K562 (cell line): ENCODE data around the gene TOM1L1. TPM values are rescaled to one million over a fixed set of nuclear protein-coding genes. Genes with fewer than 3 reads are reported as not detected.
A peak's percentile ranks its signal among the peaks of the same experiment; 100 is the strongest.

Experiments used
- MTA1 ChIP-seq: fragments of 450-650 bp; IDR thresholded peaks from 2 replicates; pipeline ENCODE4 v1.6.1; 2017; ENCODE audit warnings: borderline replicate concordance
- NCOA2 ChIP-seq, 2 experiments: fragments of 450-650 bp; IDR thresholded peaks; 2 replicates each; pipeline ENCODE4 v1.6.1; 2018; ENCODE audit warnings: mild to moderate bottlenecking in 2 of 2, moderate library complexity in 1 of 2; ENCODE audit not compliant: partially characterized antibody in 2 of 2
- PBX2 ChIP-seq, 2 experiments: IDR thresholded peaks in 1 of 2; conservative IDR thresholded peaks in 1 of 2; 2 replicates each; pipeline ENCODE4 v1.6.1; 2016; ENCODE audit warnings: low read depth in 2 of 2, mild to moderate bottlenecking in 1 of 2, missing compliant biosample characterization in 1 of 2, missing genetic modification characterization in 1 of 2, moderate library complexity in 1 of 2
- SPI1 ChIP-seq: IDR thresholded peaks from 2 replicates; pipeline ENCODE4 v1.6.1; 2011; ENCODE audit warnings: low read depth, low read length, control low read depth, borderline replicate concordance
- TCF7L2 ChIP-seq: fragments of 150-350 bp; IDR thresholded peaks from 2 replicates; pipeline ENCODE4 v1.6.1; 2016; ENCODE audit warnings: low read depth, mild to moderate bottlenecking, low read length, moderate library complexity
- ZNF696 ChIP-seq: fragments of 250-450 bp; sonication (Bioruptor Pico); conservative IDR thresholded peaks from 2 replicates; pipeline ENCODE4 v1.4.0; 2020; ENCODE audit warnings: mild to moderate bottlenecking, moderate library complexity
- polyA plus RNA-seq, 8 experiments: library from polyadenylated mRNA; depleted of rRNA in 4 of 8; stranded (reverse) in 5 of 8; unstranded in 3 of 8; fragments of >200 nt; fragmentation: Nextera tagmentation in 2 of 8; fragmentation: Illumina TruSeq in 1 of 8; extraction: Ambion mirVana in 2 of 8; extraction: Trizol in 1 of 8; gene quantifications; 2 replicates each; pipeline versions ENCODE4 v1.2.1 to v1.2.3, GENCODE V29; 2011 to 2014; ENCODE audit warnings: inconsistent platforms in 1 of 8, missing spikeins in 1 of 8
- total RNA-seq, 7 experiments: library from RNA; depleted of rRNA in 6 of 7; stranded (reverse); fragments of >200 nt in 6 of 7; fragmentation: Illumina TruSeq in 2 of 7; extraction: Trizol in 2 of 7; gene quantifications; 2 replicates each; pipeline versions ENCODE4 v1.2.1 to v1.2.3, GENCODE V29; 2011 to 2021; ENCODE audit warnings: low replicate concordance in 1 of 7
- TF ChIP-seq, protein P1 (sequence below), 2 experiments: IDR thresholded peaks; 2 replicates each; pipeline ENCODE4 v1.6.1; 2012; ENCODE audit warnings: improper control_type of control experiment in 2 of 2, low read depth in 2 of 2, low read length in 2 of 2, borderline replicate concordance in 1 of 2
- TF ChIP-seq, protein P2 (sequence below): sonication (generic); formaldehyde crosslinking; IDR thresholded peaks from 2 replicates; pipeline ENCODE4 v1.8.0; 2022; ENCODE audit warnings: missing genetic modification reagents, mild to moderate bottlenecking, moderate library complexity, borderline replicate concordance
- TF ChIP-seq, protein P3 (sequence below), 2 experiments: fragments of 450-650 bp; formaldehyde crosslinking in 1 of 2; IDR thresholded peaks; 2 replicates each; pipeline versions ENCODE4 v1.4.0 to v1.6.1; 2014 to 2020; ENCODE audit warnings: mild to moderate bottlenecking in 2 of 2, borderline replicate concordance in 1 of 2, low read depth in 1 of 2

Gene TOM1L1
- total and polyA plus RNA-seq, 9 of the 15 experiments (the other 6 are each of a cell fraction or from before 2014, with no cell fraction given), result 21.3 to 74.3 (median 31.0) TPM

GRCh38 chr17:54891176-54891821, 9.4 kb upstream of the TOM1L1 start (continued):
- TF ChIP-seq PBX2 (CRISPR knock-in tag; IDR thresholded peaks at IDR 0.05; ENCODE audit: low read depth) (no peak), PBX2 (tag; conservative IDR thresholded peaks at IDR 0.05; ENCODE audit: low read depth) (peak; percentile 82), SPI1 (no peak), TCF7L2 (no peak), MTA1 (no peak), NCOA2 (IDR thresholded peaks at IDR 0.05; ENCODE audit: partially characterized antibody in 2 of 2) (no peak), ZNF696 (no peak)
- TF ChIP-seq, protein P1, sequence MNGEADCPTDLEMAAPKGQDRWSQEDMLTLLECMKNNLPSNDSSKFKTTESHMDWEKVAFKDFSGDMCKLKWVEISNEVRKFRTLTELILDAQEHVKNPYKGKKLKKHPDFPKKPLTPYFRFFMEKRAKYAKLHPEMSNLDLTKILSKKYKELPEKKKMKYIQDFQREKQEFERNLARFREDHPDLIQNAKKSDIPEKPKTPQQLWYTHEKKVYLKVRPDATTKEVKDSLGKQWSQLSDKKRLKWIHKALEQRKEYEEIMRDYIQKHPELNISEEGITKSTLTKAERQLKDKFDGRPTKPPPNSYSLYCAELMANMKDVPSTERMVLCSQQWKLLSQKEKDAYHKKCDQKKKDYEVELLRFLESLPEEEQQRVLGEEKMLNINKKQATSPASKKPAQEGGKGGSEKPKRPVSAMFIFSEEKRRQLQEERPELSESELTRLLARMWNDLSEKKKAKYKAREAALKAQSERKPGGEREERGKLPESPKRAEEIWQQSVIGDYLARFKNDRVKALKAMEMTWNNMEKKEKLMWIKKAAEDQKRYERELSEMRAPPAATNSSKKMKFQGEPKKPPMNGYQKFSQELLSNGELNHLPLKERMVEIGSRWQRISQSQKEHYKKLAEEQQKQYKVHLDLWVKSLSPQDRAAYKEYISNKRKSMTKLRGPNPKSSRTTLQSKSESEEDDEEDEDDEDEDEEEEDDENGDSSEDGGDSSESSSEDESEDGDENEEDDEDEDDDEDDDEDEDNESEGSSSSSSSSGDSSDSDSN (IDR thresholded peaks at IDR 0.05; ENCODE audit: borderline replicate concordance in 1 of 2, low read depth in 2 of 2, low read length in 2 of 2), result no peak
- TF ChIP-seq, protein P2, sequence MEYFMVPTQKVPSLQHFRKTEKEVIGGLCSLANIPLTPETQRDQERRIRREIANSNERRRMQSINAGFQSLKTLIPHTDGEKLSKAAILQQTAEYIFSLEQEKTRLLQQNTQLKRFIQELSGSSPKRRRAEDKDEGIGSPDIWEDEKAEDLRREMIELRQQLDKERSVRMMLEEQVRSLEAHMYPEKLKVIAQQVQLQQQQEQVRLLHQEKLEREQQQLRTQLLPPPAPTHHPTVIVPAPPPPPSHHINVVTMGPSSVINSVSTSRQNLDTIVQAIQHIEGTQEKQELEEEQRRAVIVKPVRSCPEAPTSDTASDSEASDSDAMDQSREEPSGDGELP (CRISPR knock-in tag), result peak; percentile 63
- TF ChIP-seq, protein P3, sequence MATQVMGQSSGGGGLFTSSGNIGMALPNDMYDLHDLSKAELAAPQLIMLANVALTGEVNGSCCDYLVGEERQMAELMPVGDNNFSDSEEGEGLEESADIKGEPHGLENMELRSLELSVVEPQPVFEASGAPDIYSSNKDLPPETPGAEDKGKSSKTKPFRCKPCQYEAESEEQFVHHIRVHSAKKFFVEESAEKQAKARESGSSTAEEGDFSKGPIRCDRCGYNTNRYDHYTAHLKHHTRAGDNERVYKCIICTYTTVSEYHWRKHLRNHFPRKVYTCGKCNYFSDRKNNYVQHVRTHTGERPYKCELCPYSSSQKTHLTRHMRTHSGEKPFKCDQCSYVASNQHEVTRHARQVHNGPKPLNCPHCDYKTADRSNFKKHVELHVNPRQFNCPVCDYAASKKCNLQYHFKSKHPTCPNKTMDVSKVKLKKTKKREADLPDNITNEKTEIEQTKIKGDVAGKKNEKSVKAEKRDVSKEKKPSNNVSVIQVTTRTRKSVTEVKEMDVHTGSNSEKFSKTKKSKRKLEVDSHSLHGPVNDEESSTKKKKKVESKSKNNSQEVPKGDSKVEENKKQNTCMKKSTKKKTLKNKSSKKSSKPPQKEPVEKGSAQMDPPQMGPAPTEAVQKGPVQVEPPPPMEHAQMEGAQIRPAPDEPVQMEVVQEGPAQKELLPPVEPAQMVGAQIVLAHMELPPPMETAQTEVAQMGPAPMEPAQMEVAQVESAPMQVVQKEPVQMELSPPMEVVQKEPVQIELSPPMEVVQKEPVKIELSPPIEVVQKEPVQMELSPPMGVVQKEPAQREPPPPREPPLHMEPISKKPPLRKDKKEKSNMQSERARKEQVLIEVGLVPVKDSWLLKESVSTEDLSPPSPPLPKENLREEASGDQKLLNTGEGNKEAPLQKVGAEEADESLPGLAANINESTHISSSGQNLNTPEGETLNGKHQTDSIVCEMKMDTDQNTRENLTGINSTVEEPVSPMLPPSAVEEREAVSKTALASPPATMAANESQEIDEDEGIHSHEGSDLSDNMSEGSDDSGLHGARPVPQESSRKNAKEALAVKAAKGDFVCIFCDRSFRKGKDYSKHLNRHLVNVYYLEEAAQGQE (IDR thresholded peaks at IDR 0.05; ENCODE audit: borderline replicate concordance), result peak; percentile 85
- TF ChIP-seq, protein P3 (CRISPR knock-in tag; IDR thresholded peaks at IDR 0.05; ENCODE audit: low read depth), result no peak
